SU-DHL-6 (cell line): ENCODE results near the gene DIP2C.

ENCODE experiments used
- H2AFZ ChIP-seq: fragments of 200-600 bp; sonication (generic); 2 replicates; pipeline ENCODE4 v1.6.1; 2014; ENCODE audit warnings: low read depth, mild to moderate bottlenecking, moderate library complexity, mixed read lengths, antibody characterized with exemption, low read length; ENCODE audit not compliant: severe bottlenecking
- H3F3A ChIP-seq: fragments of 200-600 bp; shearing (Covaris generic); 2 replicates; pipeline ENCODE4 v1.6.0; 2016; ENCODE audit warnings: antibody characterized with exemption, mild to moderate bottlenecking; ENCODE audit not compliant: insufficient read depth
- H3K27ac ChIP-seq: fragments of 200-600 bp; sonication (generic); 2 replicates; pipeline ENCODE4 v1.5.1; 2016; ENCODE audit warnings: low read depth, mild to moderate bottlenecking, low read length, moderate library complexity, mixed read lengths
- H3K27me3 ChIP-seq: fragments of 200-600 bp; sonication (generic), shearing (Covaris generic); 2 replicates; pipeline ENCODE4 v1.6.0; 2014; ENCODE audit warnings: mild to moderate bottlenecking, low read length
- H3K36me3 ChIP-seq: fragments of 200-600 bp; sonication (generic); 2 replicates; pipeline ENCODE4 v1.6.1; 2014; ENCODE audit warnings: mild to moderate bottlenecking, low read length, mixed read lengths
- H3K4me2 ChIP-seq: fragments of 300-600, 200-600 bp; shearing (Covaris generic), sonication (generic); 2 replicates; pipeline ENCODE4 v1.6.0; 2014; ENCODE audit warnings: low read length, low read depth, mild to moderate bottlenecking; ENCODE audit not compliant: poor library complexity, severe bottlenecking
- H3K4me3 ChIP-seq: fragments of 200-600 bp; sonication (generic); 2 replicates; pipeline ENCODE4 v1.5.1; 2014; ENCODE audit warnings: antibody characterized with exemption, low read length, mild to moderate bottlenecking, mixed read lengths; ENCODE audit not compliant: insufficient read depth, poor library complexity, severe bottlenecking
- H3K79me2 ChIP-seq: fragments of 200-600 bp; sonication (generic); 2 replicates; pipeline ENCODE4 v1.6.1; 2014; ENCODE audit warnings: mild to moderate bottlenecking, low read length, moderate library complexity; ENCODE audit not compliant: insufficient read depth
- H3K9ac ChIP-seq: fragments of 200-600 bp; sonication (generic); 2 replicates; pipeline ENCODE4 v1.7.0; 2014; ENCODE audit warnings: mild to moderate bottlenecking, low read length
- H3K9me2 ChIP-seq: fragments of 200-600 bp; sonication (generic); replicated peaks from 2 replicates; pipeline ENCODE4 v1.6.1; 2014; ENCODE audit warnings: low read length; ENCODE audit not compliant: insufficient read depth
- H3K9me3 ChIP-seq: fragments of 200-600 bp; sonication (generic); 2 replicates; pipeline ENCODE4 v1.6.1; 2014; ENCODE audit warnings: low read length, mixed read lengths; ENCODE audit not compliant: insufficient read depth
- H4K20me1 ChIP-seq: fragments of 200-600 bp; sonication (generic); 2 replicates; pipeline ENCODE4 v1.6.1; 2014; ENCODE audit warnings: low read depth, mild to moderate bottlenecking, antibody characterized with exemption, low read length, moderate library complexity, mixed read lengths
- EZH2phosphoT487 ChIP-seq: fragments of 200-600 bp; sonication (generic), shearing (Covaris generic); conservative IDR thresholded peaks from 2 replicates; pipeline ENCODE4 v1.6.1; 2018; ENCODE audit warnings: mild to moderate bottlenecking, antibody characterized with exemption, low read length, moderate library complexity, mixed read lengths
- TF ChIP-seq, protein P1 (sequence below): fragments of 200-600 bp; sonication (generic); IDR thresholded peaks from one replicate; pipeline ENCODE4 v1.5.1; 2017; ENCODE audit warnings: antibody characterized with exemption, mild to moderate bottlenecking, low read length, moderate library complexity; ENCODE audit not compliant: insufficient read depth, poor library complexity, severe bottlenecking

Gene DIP2C

DNA sequence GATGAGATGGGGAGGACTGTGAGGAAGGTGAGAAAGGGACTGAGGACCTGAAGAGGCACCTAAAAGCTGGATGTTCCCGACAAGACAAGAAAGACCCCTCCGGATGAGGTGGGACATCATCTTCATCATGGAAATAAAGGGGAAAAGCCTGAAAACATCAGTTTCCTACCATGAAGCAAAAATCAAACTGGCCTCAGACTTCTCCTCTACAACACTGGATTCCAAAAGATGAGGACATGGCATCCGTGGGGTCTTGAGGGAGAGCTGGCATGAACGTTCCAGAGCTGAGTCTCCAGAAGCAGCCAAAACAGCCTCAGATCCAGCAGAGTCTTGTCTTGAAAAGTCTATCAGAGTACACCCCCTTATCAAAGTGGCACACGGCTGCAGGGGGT, 44.5 kb downstream of the DIP2C start:
- Histone ChIP-seq H3K36me3 (no peaks in the 10 kb centered on the region), H3K9ac (no peak overlapping the region), H3K79me2 (no peaks in the 10 kb centered on the region), H4K20me1 (no peaks in the 10 kb centered on the region), H3K4me3 (no peak overlapping the region), H3K9me3 (no peaks in the 10 kb centered on the region), H3K27ac (no peak overlapping the region), H3F3A (no peaks in the 10 kb centered on the region), H2AFZ (no peak overlapping the region), H3K27me3 (no peaks in the 10 kb centered on the region), H3K9me2 (no peaks in the 10 kb centered on the region), H3K4me2 (no peak overlapping the region)
- TF ChIP-seq EZH2phosphoT487, result no peak
- TF ChIP-seq, protein P1, sequence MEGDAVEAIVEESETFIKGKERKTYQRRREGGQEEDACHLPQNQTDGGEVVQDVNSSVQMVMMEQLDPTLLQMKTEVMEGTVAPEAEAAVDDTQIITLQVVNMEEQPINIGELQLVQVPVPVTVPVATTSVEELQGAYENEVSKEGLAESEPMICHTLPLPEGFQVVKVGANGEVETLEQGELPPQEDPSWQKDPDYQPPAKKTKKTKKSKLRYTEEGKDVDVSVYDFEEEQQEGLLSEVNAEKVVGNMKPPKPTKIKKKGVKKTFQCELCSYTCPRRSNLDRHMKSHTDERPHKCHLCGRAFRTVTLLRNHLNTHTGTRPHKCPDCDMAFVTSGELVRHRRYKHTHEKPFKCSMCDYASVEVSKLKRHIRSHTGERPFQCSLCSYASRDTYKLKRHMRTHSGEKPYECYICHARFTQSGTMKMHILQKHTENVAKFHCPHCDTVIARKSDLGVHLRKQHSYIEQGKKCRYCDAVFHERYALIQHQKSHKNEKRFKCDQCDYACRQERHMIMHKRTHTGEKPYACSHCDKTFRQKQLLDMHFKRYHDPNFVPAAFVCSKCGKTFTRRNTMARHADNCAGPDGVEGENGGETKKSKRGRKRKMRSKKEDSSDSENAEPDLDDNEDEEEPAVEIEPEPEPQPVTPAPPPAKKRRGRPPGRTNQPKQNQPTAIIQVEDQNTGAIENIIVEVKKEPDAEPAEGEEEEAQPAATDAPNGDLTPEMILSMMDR, result no peak

DNA sequence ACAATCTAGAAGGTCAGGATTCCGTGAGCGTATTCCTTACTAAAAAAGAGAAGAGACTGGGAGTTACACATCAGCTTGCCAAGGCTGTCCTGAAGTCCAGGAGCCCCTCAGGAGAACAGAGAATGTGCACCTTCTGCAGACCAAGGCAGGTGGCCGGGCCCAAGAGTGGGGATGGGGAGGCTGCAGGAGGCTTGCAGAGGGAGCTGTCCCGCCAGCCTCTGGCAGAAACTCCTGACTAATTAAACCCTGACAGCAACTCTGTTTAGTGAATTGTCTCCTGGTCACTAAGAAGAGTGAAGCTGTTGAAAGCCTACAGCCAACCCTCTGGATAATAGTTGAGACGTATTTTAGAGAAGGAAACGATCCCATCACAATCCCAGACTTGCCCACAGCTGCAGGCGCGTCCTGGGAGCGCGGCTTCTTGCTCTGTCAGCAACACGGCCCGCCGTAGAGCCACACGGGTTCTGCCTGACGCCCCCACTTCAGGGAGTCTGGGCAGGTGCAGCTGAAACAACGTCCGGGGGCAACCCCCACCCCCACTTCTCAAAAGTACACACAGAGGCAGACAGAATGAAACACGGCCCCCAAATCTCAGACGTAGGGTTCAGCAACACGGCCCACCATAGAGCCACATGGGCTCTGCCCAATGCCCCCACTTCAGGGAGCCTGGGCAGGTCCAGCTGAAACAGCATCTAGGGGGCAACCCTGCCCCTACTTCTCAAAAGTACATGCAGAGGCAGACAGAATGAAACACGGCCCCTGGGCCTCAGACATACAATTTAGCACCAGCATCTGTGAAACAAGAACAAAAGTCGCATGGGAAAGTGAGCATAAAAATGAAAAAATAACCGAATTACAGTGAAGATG, 45.2 kb downstream of the DIP2C start:
- Histone ChIP-seq H3K79me2 (no peaks in the 10 kb centered on the region), H3F3A (no peaks in the 10 kb centered on the region), H4K20me1 (no peaks in the 10 kb centered on the region), H2AFZ (no peak overlapping the region), H3K27me3 (no peaks in the 10 kb centered on the region), H3K9me2 (no peaks in the 10 kb centered on the region), H3K27ac (no peak overlapping the region), H3K36me3 (no peaks in the 10 kb centered on the region), H3K4me2 (no peak overlapping the region), H3K9ac (no peak overlapping the region), H3K9me3 (no peaks in the 10 kb centered on the region), H3K4me3 (no peak overlapping the region)
- TF ChIP-seq, protein P1, result no peak
- TF ChIP-seq EZH2phosphoT487, result no peak

DNA sequence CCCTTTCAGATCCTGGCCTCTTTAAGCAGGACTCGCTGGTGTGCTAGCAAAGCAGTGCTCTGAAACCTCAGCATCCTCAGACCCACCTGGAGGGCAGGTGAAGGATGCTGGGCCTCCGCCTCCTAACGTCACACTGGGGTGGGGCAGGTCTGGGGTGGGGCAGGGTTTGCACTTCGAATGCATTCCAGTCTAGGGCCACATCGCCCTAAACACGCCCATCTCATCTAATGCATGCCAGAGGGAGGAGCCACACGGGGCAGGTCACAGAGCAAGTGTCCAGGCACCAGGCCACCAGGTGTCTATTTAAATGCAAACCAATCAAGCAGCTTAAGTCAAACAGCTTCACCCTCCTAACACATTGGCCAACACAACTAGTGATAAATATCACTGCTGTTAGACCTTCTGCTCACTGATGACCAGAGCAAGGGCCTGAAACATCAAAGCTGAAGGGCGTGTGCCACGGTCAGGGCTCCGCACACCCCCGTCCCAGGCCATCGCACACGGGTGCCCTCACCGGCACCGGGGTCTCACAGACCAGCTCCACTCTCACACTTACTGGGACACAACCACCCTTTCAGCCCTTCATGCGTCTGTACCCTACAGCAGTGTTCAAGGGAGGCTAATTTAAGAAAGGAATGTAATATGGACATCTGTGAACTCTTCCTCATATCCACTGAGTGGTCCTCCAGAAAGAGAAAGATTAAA, 47.1 kb downstream of the DIP2C start:
- Histone ChIP-seq H3K27me3 (no peaks in the 10 kb centered on the region), H3K27ac (no peak overlapping the region), H3K36me3 (no peaks in the 10 kb centered on the region), H4K20me1 (no peaks in the 10 kb centered on the region), H3K9me2 (no peaks in the 10 kb centered on the region), H2AFZ (no peak overlapping the region), H3K79me2 (no peaks in the 10 kb centered on the region), H3K9me3 (no peaks in the 10 kb centered on the region), H3K9ac (no peak overlapping the region), H3F3A (no peaks in the 10 kb centered on the region), H3K4me2 (no peak overlapping the region), H3K4me3 (no peak overlapping the region)
- TF ChIP-seq, protein P1, result no peak
- no peak for TF ChIP-seq EZH2phosphoT487
